ENCODE data around the gene HRH2.
A peak's percentile ranks its signal among the peaks of the same experiment; 100 is the strongest.
"Not testable (repeated sequence)": the region's sequence is repeated elsewhere in the genome, so short reads cannot be mapped to it uniquely, and the experiment has no call there.

Gene HRH2, protein sequence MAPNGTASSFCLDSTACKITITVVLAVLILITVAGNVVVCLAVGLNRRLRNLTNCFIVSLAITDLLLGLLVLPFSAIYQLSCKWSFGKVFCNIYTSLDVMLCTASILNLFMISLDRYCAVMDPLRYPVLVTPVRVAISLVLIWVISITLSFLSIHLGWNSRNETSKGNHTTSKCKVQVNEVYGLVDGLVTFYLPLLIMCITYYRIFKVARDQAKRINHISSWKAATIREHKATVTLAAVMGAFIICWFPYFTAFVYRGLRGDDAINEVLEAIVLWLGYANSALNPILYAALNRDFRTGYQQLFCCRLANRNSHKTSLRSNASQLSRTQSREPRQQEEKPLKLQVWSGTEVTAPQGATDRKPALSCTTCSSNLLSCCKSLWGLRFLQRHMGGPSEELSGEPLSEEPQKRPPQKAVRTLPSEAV

GRCh38 chr5:175657593-175658271 is at the start of gene HRH2:
HRH2 (plus strand) TSS chr5:175658071; CDS start chr5:175683234, 25,163 bp downstream.
- DNase-seq (ENCODE audit: low read depth), result no peak

DNA sequence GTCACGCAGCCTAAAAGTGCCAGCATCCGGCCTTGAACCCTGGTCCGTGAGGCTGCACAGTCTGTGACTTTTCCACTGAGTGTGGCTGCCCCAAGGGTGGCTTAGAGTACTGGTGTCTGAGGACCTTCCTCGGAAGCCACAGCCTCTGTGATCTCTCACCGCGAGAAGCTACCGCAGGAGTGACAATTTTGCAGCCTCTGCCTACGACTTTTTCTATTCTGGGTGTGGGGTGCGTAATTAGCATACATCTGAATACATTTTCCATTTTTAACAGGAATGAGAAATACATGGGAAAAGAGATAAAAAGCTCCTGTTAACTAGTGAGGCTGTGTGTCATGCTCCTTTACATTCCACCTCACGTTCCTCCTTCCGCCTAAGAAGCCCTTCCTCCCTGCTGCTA is 48.3 kb upstream of the HRH2 start:
- DNase-seq (ENCODE audit: low read depth), result peak; percentile 9

- DNase-seq (ENCODE audit: low read depth), result no peak
Measured at GRCh38 chr5:175610381-175610780, 47.5 kb upstream of the HRH2 start.

DNA sequence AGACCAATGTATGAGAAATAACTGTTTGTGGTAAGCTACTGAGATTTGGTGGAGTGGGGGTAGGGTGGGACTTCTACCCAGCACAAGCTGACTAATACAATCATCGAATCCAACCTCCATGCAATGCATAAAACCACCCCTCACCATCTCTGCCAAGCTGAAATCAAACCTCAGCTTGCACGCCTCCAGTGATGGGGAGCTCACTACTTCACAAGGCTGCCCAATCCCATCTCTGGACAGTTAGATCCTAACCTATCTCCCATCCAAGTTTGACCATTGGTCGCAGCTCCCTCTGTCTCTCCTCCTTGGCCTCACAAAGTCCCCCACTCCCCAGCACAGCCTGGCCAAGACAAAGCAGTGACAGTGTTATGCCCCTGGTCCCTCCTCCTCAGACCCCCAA is 47.0 kb upstream of the HRH2 start:
- no peak for DNase-seq (ENCODE audit: low read depth)

DNA sequence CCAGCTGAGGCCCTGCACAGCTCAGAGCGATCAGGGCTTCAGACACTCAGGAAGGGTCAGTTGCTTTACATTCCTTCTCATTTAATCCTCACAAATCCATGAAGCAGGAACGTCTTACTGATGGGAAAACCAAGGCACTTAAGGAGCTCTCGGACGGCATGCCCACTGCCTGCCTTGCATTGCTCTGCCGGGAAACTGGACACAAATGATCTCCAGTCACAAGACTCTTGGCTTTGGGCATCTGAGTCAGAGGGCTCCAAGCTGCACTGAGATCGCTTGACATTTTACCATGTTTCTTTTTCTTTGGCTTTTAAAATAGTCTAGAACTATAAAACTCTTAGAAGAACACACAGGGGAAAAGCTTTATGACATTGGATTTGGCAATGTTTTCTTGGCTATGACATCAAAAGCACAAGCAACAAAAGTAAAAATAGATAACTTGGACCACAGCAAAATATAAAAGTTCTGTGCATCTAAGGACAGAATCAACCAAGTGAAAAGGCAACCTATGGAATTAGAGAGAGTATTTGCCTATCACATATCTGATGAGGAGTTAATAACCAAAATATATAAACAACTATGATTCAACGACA is 43.6 kb upstream of the HRH2 start:
- no peak for DNase-seq (ENCODE audit: low read depth)

- DNase-seq (ENCODE audit: low read depth), result no peak
Measured at GRCh38 chr5:175614861-175615260, 43.0 kb upstream of the HRH2 start.

GRCh38 chr5:175616083-175616482 is 41.8 kb upstream of the HRH2 start:
- no peak for DNase-seq (ENCODE audit: low read depth)

DNA sequence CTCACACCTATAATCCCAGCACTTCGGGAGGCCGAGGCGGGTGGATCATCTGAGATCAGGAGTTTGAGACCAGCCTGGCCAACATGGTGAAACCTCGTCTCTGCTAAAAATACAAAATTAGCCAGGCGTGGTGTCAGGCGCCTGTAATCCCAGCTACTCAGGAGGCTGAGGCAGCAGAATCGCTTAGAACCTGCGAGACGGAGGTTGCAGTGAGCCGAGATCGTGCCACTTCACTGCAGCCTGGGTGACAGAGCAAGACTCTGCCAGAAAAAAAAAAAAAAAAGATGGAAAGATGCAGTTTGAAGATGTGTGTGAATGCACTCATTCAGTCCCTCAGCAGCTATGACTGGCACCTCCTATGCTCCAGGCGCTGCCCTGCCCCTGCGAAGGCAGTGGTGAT is 41.3 kb upstream of the HRH2 start:
- not testable (repeated sequence) for DNase-seq (ENCODE audit: low read depth)

- DNase-seq (ENCODE audit: low read depth), result no peak
Measured at GRCh38 chr5:175617447-175617846, 40.4 kb upstream of the HRH2 start.

DNA sequence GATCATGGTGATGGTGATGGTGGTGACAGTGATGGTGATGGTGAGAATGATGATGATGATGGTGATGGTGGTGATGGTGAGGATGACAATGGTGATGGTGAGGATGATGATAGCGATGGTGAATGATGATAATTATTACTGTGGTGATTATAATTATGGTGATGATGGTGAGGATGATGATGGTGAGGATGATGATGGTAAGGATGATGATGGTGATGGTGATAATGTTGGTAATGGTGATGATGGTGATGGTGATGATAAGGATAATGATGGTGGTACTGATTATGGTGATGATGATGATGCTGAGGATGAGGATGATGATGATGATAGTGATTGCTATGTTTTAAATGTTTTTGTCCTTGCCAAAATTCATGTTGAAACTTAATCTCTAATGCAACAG is 37.3 kb upstream of the HRH2 start:
- no peak for DNase-seq (ENCODE audit: low read depth)

DNA sequence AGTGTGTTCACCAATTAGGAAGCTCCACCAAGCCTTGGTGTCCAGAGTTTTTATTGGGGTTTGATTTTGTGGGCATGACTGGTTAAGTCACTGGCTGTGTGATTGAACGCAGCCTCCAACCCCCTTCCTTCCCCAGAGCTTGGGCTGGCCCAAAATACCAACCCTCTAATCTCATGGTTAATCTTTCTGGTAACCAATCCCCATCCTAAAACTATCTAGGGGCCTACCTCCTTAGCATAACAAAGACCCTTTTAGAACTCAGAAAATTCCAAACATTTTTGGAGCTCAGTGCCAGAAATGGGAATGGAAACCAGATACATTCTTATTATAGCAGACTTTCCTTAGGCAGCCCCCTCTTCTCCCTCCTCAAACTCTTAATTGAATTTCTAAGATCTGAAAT is 35.9 kb upstream of the HRH2 start:
- no peak for DNase-seq (ENCODE audit: low read depth)

DNA sequence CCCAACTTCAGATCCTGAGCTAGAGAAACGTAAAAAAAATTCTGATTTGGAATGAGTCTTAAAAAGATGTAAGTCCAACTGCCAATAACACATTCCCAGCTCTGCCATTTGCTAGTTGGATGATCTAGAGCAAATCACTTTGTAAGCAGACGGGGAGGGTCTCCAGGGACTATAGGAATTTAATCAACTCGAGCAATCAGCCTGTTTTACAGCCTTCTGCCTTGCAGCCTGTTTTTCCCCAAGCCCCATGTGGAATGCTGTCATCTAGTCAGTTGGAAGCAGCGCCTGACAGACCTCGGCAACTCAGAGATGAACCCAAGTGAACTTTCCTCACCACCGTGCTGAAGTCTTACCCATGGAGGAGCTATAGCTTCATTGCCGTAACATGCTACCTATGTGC is 34.8 kb upstream of the HRH2 start:
- DNase-seq (ENCODE audit: low read depth), result no peak

GRCh38 chr5:175624316-175624715 is 33.6 kb upstream of the HRH2 start:
- no peak for DNase-seq (ENCODE audit: low read depth)

DNA sequence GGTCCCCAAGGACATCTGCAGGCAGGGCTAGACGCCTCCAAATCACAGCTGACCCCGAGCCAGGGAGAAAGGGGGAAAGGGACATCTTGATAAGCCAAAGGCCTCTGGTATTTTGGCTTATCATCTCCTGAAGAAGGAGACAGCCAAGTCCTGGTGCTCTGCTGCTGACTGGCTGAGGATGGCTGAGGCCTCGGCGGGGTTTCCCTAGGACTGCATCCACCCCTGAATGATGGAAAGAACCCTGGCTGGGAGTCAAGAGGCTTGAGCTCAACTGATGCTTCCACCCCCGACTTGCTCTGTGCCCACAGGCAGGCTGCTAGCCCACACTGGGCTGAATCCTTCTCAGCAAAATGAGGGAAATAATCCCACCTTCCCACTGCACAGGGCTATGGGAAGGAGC is 30.9 kb upstream of the HRH2 start:
- DNase-seq (ENCODE audit: low read depth), result no peak

GRCh38 chr5:175627739-175628138 is 30.1 kb upstream of the HRH2 start:
- no peak for DNase-seq (ENCODE audit: low read depth)

GRCh38 chr5:175628668-175629067 is 29.2 kb upstream of the HRH2 start:
- DNase-seq (ENCODE audit: low read depth), result no peak

DNA sequence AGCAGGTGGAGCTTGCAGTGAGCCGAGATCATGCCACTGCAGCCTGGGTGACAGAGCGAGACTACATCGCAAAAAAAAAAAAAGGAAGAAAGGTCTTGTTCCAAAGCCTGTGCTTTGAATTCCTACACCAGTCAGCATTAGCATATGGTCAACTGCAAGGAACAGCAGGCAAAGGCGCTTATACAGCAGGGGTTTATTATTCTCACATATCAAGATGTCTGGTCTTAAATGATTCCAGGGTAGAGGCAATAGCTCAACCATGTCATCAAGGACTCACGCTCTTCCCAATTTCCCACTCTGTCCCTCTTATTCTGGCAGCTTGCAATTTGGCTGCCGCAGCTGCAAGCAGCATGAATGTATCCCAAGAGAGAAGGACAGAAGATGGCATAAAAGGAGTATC is 28.6 kb upstream of the HRH2 start:
- DNase-seq (ENCODE audit: low read depth), result no peak

DNA sequence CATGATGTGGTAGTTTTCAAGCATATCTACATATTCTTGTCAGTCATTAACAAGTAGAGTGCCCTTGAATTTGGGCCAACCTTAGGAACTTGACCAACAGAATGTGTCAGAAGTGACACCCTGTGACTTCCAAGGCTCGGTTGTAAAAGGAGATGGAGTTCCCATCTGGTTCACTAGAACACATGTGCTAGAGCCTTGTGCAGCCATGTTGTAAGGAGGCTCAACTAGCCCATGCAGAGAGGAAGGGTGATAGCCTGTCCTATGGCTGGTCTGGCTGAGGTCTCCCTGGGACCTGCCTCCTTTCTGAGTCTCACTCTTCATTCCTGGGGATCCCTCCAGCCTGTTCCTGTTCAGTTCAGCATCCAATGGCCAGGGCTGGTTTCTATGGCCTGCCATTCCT is 28.1 kb upstream of the HRH2 start:
- no peak for DNase-seq (ENCODE audit: low read depth)

GRCh38 chr5:175635854-175636584 is 21.9 kb upstream of the HRH2 start:
- DNase-seq (ENCODE audit: low read depth), result no peak

DNA sequence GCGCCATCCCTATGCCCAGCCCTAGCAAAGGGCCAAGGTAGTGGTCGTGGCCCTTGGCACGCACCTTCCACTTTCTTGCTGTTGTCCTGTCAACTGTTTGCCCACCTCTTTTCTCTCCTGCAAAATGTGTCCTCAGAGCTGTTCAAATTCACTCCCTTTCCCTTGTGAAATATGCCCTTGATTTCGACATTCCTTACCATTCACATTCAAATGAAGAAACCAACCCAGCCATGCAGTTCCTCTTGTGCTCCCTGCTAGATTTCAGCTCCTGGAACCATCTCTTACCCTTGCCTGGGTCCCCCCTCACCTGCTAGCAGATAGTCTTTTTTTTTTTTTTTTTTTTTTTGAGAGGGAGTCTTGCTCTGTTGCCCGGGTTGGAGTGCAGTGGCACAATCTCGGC is 19.6 kb upstream of the HRH2 start:
- no peak for DNase-seq (ENCODE audit: low read depth)

DNA sequence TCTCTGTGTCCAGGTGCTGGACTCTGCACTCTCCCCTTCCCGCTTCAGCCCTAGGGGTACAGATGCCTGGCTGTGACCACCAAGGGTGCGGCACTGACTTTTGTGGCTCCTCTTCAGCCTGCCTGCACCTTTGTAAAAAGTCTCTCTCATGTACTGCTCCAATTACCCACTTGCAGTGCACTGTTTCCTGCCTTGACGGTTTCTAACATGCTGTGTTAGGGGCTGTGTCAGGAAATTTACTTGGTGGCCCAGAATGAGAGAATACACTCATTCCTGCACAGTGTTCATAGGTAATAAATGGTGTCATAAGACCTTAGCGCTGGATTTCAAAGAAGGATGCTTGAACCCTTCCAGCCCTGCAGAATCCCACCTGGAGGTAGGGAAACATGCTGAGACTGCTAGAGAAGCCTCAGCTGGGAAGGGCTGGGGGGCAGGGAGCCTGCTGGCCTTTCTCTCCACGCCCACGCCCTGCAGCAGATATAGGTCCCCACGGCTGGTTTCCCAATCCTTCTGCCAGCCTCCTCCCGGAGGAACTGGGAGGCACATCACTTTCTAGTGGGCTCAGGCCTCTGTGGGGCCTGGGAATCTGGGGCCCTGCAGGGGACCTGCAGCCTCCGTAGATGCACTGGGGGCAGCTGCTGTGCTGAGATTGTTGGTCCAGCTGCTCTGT is 17.6 kb upstream of the HRH2 start:
- DNase-seq (ENCODE audit: low read depth), result no peak

GRCh38 chr5:175642998-175643397 is 14.9 kb upstream of the HRH2 start:
- DNase-seq (ENCODE audit: low read depth), result no peak

All from stimulated activated CD8-positive, alpha-beta memory T cell treated with anti-CD3 and anti-CD28 coated beads, Interleukin-7, amount 100 ng/mL, for 24 hours (primary cell).